Sigmoid colon (tissue), 4 donors: Measurements from ENCODE around the gene JMJD4.

Experiments
- EP300 ChIP-seq, 4 donors: sonication (generic); formaldehyde crosslinking; IDR thresholded peaks; one replicate each; pipeline ENCODE4 v1.6.1; 2017; ENCODE audit warnings: antibody characterized with exemption in 4 of 4
- POLR2A ChIP-seq, 2 donors: fragments of 450-650 bp; IDR thresholded peaks; one replicate each; pipeline ENCODE4 v1.6.1; 2016; ENCODE audit warnings: antibody characterized with exemption in 2 of 2, mild to moderate bottlenecking in 2 of 2, moderate library complexity in 2 of 2
- POLR2AphosphoS5 ChIP-seq, 4 donors: sonication (generic); formaldehyde crosslinking; IDR thresholded peaks; one replicate each; pipeline ENCODE4 v1.6.1; 2017; ENCODE audit warnings: antibody characterized with exemption in 4 of 4
- TF ChIP-seq, protein P1 (sequence below), 4 experiments: fragments of 450-650 bp in 3 of 4; fragments of 200-600 bp in 1 of 4; IDR thresholded peaks; one replicate each; pipeline ENCODE4 v1.5.1; 2016 to 2019; ENCODE audit warnings: antibody characterized with exemption in 4 of 4, mild to moderate bottlenecking in 3 of 4, moderate library complexity in 2 of 4

GRCh38 chr1:227765261-227766014 is 30.3 kb upstream of the JMJD4 start:
- no peak for TF ChIP-seq POLR2A (IDR thresholded peaks at IDR 0.05)
- TF ChIP-seq POLR2AphosphoS5 (IDR thresholded peaks at IDR 0.05), result no peak
- TF ChIP-seq, protein P1, sequence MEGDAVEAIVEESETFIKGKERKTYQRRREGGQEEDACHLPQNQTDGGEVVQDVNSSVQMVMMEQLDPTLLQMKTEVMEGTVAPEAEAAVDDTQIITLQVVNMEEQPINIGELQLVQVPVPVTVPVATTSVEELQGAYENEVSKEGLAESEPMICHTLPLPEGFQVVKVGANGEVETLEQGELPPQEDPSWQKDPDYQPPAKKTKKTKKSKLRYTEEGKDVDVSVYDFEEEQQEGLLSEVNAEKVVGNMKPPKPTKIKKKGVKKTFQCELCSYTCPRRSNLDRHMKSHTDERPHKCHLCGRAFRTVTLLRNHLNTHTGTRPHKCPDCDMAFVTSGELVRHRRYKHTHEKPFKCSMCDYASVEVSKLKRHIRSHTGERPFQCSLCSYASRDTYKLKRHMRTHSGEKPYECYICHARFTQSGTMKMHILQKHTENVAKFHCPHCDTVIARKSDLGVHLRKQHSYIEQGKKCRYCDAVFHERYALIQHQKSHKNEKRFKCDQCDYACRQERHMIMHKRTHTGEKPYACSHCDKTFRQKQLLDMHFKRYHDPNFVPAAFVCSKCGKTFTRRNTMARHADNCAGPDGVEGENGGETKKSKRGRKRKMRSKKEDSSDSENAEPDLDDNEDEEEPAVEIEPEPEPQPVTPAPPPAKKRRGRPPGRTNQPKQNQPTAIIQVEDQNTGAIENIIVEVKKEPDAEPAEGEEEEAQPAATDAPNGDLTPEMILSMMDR (IDR thresholded peaks at IDR 0.05), result no peak
- TF ChIP-seq EP300 (IDR thresholded peaks at IDR 0.05), result no peak
